OCI-LY7 (cell line): ENCODE results near the gene NUFIP1.

Source experiments
- EZH2phosphoT487 ChIP-seq: fragments of 200-600 bp; sonication (generic); IDR thresholded peaks from 2 replicates; pipeline ENCODE4 v1.6.1; 2018; ENCODE audit warnings: low read depth, borderline replicate concordance, mild to moderate bottlenecking, mixed run types, antibody characterized with exemption, low read length, moderate library complexity, mixed read lengths
- TF ChIP-seq, protein P1 (sequence below): fragments of 200-600 bp; sonication (generic); conservative IDR thresholded peaks from 2 replicates; pipeline ENCODE4 v1.5.1; 2014; ENCODE audit warnings: mild to moderate bottlenecking, antibody characterized with exemption, low read length, moderate library complexity, mixed read lengths

DNA sequence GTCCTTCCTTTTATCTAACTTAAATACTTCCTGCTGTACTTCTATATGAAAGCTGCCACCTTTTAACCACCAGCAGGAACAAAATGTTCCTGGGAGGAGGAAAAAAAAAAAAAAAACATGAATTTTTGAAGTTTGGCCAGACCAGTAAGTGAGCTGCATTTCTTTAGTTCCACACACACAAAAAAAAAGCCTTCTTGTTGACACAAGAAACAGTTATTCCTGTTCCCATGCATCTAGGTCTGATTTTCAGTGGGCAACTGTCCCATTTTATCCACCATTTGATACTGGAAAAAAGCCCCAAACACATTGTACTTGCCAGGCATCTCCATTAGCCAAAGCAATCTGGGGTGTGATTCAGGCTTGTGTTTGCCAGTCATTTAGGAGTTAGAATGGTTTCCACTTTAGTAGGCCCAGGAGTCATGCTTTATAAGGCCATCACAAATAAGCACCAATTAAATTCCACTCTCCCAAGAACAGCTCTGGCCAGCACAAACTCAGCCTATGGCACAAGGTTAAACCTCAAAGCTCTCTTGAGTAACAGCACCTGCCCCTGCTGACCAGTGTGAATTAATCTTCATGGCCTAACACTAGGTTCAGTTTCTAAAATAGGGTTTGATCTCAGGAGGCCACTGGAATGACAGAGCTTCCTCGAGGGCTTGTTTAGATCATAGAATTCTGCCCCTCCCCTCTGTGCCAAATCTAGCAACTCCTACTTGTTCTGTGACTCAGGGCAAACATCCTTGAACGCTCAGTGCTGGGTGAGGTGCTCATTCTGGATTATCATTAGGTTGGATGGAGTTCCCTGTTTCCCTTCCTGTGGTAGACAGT is 67.1 kb downstream of the NUFIP1 start:
- TF ChIP-seq, protein P1, sequence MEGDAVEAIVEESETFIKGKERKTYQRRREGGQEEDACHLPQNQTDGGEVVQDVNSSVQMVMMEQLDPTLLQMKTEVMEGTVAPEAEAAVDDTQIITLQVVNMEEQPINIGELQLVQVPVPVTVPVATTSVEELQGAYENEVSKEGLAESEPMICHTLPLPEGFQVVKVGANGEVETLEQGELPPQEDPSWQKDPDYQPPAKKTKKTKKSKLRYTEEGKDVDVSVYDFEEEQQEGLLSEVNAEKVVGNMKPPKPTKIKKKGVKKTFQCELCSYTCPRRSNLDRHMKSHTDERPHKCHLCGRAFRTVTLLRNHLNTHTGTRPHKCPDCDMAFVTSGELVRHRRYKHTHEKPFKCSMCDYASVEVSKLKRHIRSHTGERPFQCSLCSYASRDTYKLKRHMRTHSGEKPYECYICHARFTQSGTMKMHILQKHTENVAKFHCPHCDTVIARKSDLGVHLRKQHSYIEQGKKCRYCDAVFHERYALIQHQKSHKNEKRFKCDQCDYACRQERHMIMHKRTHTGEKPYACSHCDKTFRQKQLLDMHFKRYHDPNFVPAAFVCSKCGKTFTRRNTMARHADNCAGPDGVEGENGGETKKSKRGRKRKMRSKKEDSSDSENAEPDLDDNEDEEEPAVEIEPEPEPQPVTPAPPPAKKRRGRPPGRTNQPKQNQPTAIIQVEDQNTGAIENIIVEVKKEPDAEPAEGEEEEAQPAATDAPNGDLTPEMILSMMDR, result no peak
- TF ChIP-seq EZH2phosphoT487, result no peak
